GM12878 (cell line): ENCODE data around the gene TRIP12. TPM values are rescaled to one million over a fixed set of nuclear protein-coding genes. Genes with fewer than 3 reads are reported as not detected.

Source experiments
- ATAC-seq: fragments of 200-7000 bp; cut with Tn5 transposase; 3 replicates; pipeline ENCODE4 v1.9.1; 2020; ENCODE audit warnings: mild to moderate bottlenecking, moderate library complexity
- BruUV-seq: library from RNA; stranded (reverse); fragments of 400-500 nt; replicated peaks from 2 replicates; lab custom pipeline; 2021; lab: Mats Ljungman, UMichigan
- CTCF ChIA-PET: fragments of 300-600 bp; sonication (Branson Sonifier 250); formaldehyde crosslinking; extraction: SDS; loops from one replicate; lab custom pipeline; 2021; ENCODE audit warnings: inconsistent platforms; lab: Yijun Ruan, JAX
- POLR2A ChIA-PET: fragments of 350-600 bp; formaldehyde crosslinking; extraction: SDS; loops from one replicate; lab custom pipeline; 2021; ENCODE audit warnings: inconsistent platforms; lab: Charles Lee
- RAD21 ChIA-PET: fragments of 300-600 bp; sonication (Branson Sonifier 250); formaldehyde crosslinking; loops from one replicate; lab custom pipeline; 2023; ENCODE audit warnings: antibody characterized with exemption; ENCODE audit not compliant: unreplicated experiment; lab: Charles Lee
- SMC1A ChIA-PET: fragments of 300-600 bp; sonication (Branson Sonifier 250); formaldehyde crosslinking; loops from one replicate; lab custom pipeline; 2023; ENCODE audit not compliant: unreplicated experiment, uncharacterized antibody; lab: Charles Lee
- DNase-seq: peaks from one replicate; pipeline ENCODE4 v3.0.0-alpha.2; 2011; ENCODE audit warnings: low read depth, low spot score
- FAIRE-seq: peaks from 3 replicates; lab custom pipeline; 2011; peaks lifted over from hg19 to GRCh38; lab: Jason Lieb, UNC
- H2AFZ ChIP-seq: 2 replicates; pipeline ENCODE4 v1.6.0; 2011; ENCODE audit warnings: low read depth, low read length, control low read depth; ENCODE audit not compliant: control insufficient read depth
- H3K27ac ChIP-seq: 2 replicates; pipeline ENCODE4 v1.5.1; 2011; ENCODE audit warnings: control low read depth; ENCODE audit not compliant: control insufficient read depth, insufficient read depth
- H3K27me3 ChIP-seq, 2 experiments: replicated peaks in 1 of 2; 2 replicates each; pipeline versions ENCODE4 v1.6.0 to v1.6.1; 2011; ENCODE audit warnings: low read length in 1 of 2; ENCODE audit not compliant: control insufficient read depth in 2 of 2, insufficient read depth in 2 of 2
- H3K36me3 ChIP-seq, 2 experiments: 2 replicates each; pipeline ENCODE4 v1.5.1; 2011; ENCODE audit warnings: low read length in 1 of 2; ENCODE audit not compliant: control insufficient read depth in 2 of 2, insufficient read depth in 2 of 2
- H3K4me1 ChIP-seq: 2 replicates; pipeline ENCODE4 v1.6.1; 2011; ENCODE audit warnings: mild to moderate bottlenecking, low read length, moderate library complexity, mixed read lengths; ENCODE audit not compliant: control insufficient read depth, insufficient read depth
- H3K4me2 ChIP-seq: 2 replicates; pipeline ENCODE4 v1.6.0; 2011; ENCODE audit warnings: control low read depth; ENCODE audit not compliant: control insufficient read depth, insufficient read depth
- H3K4me3 ChIP-seq: fragments of 200-600 bp; sonication (generic); 2 replicates; pipeline ENCODE4 v1.5.1; 2016
- H3K79me2 ChIP-seq: 2 replicates; pipeline ENCODE4 v1.6.0; 2011; ENCODE audit warnings: low read length; ENCODE audit not compliant: control insufficient read depth, insufficient read depth
- H3K9ac ChIP-seq: 2 replicates; pipeline ENCODE4 v1.8.0; 2011; ENCODE audit warnings: low read length, control low read depth, mixed read lengths; ENCODE audit not compliant: control insufficient read depth, insufficient read depth
- H3K9me3 ChIP-seq: replicated peaks from 3 replicates; pipeline ENCODE4 v1.5.1; 2011; ENCODE audit warnings: mild to moderate bottlenecking, low read length; ENCODE audit not compliant: control insufficient read depth, insufficient read depth
- H4K20me1 ChIP-seq: 2 replicates; pipeline ENCODE4 v1.6.0; 2011; ENCODE audit not compliant: control insufficient read depth, insufficient read depth
- BCL11A ChIP-seq: IDR thresholded peaks from 2 replicates; pipeline ENCODE4 v1.6.1; 2011; ENCODE audit warnings: low read depth, low read length
- BRCA1 ChIP-seq: IDR thresholded peaks from 2 replicates; pipeline ENCODE4 v1.6.1; 2011; ENCODE audit warnings: low read depth, low read length, improper control_type of control experiment
- JUNB ChIP-seq: IDR thresholded peaks from 2 replicates; pipeline ENCODE4 v1.6.1; 2016; ENCODE audit warnings: antibody characterized with exemption, mild to moderate bottlenecking
- NFIC ChIP-seq: IDR thresholded peaks from 2 replicates; pipeline ENCODE4 v1.6.1; 2012; ENCODE audit warnings: low read depth, mild to moderate bottlenecking, inconsistent platforms, low read length, moderate library complexity
- NFXL1 ChIP-seq: fragments of 450-650 bp; IDR thresholded peaks from 2 replicates; pipeline ENCODE4 v1.6.1; 2017; ENCODE audit warnings: antibody characterized with exemption, mild to moderate bottlenecking, borderline replicate concordance
- RAD51 ChIP-seq: fragments of 450-650 bp; IDR thresholded peaks from 2 replicates; pipeline ENCODE4 v1.6.1; 2016; ENCODE audit warnings: moderate library complexity, mild to moderate bottlenecking, inconsistent platforms
- RELA ChIP-seq: fragments of 450-650 bp; IDR thresholded peaks from 2 replicates; pipeline ENCODE4 v1.8.0; 2014; ENCODE audit warnings: borderline replicate concordance; ENCODE audit not compliant: partially characterized antibody
- STAT3 ChIP-seq: IDR thresholded peaks from 2 replicates; pipeline ENCODE4 v1.6.1; 2011; ENCODE audit warnings: low read depth, low read length, improper control_type of control experiment
- TCF12 ChIP-seq: IDR thresholded peaks from 2 replicates; pipeline ENCODE4 v1.6.1; 2011; ENCODE audit warnings: low read depth, mild to moderate bottlenecking, low read length
- ZZZ3 ChIP-seq: IDR thresholded peaks from 2 replicates; pipeline ENCODE4 v1.6.1; 2011; ENCODE audit warnings: low read depth; ENCODE audit not compliant: control insufficient read depth, insufficient read length
- WGBS: methylation state at CpG from one replicate; pipeline ENCODE4 v1.1.6; 2016; ENCODE audit warnings: low lambda C conversion rate; ENCODE audit not compliant: insufficient replicate concordance, insufficient coverage; ENCODE audit errors: missing lambda C conversion rate; 5-methylcytosine and 5-hydroxymethylcytosine counted together
- in situ Hi-C: fragments of 300-500 bp; cut with MboI; formaldehyde crosslinking; loops from 9 replicates; pipeline ENCODE4 v1.14.3; 2018; ENCODE audit warnings: mixed read lengths
- intact Hi-C: fragments of 100-400 bp; cut with micrococcal nuclease; formaldehyde crosslinking; loops from one replicate; pipeline ENCODE4 v1.14.2; 2022; ENCODE audit not compliant: unreplicated experiment
- polyA plus RNA-seq, 11 experiments: library from polyadenylated mRNA; depleted of rRNA in 4 of 11; unstranded in 6 of 11; stranded (reverse) in 5 of 11; fragments of >200 nt; fragmentation: Nextera tagmentation in 4 of 11; fragmentation: Illumina TruSeq in 1 of 11; extraction: Ambion mirVana in 4 of 11; extraction: Trizol in 1 of 11; gene quantifications; 1 replicate in 1 of 11; 2 replicates in 10 of 11; pipeline versions ENCODE4 v1.2.1 to v1.2.3, GENCODE V29; 2011 to 2016; ENCODE audit warnings: inconsistent platforms in 2 of 11, missing spikeins in 2 of 11, low read depth in 1 of 11
- total RNA-seq, 4 experiments: library from RNA; depleted of rRNA in 3 of 4; stranded (reverse); fragments of >200 nt in 3 of 4; fragmentation: Illumina TruSeq in 1 of 4; extraction: Trizol in 1 of 4; gene quantifications; 2 replicates each; pipeline versions ENCODE4 v1.2.1 to v1.2.3, GENCODE V29; 2013 to 2021
- TF ChIP-seq, protein P1 (sequence below): fragments of 450-650 bp; IDR thresholded peaks from 2 replicates; pipeline ENCODE4 v1.6.1; 2017; ENCODE audit warnings: mild to moderate bottlenecking, low read depth, inconsistent platforms; ENCODE audit not compliant: poor library complexity, severe bottlenecking
- TF ChIP-seq, protein P2 (sequence below): fragments of 450-650 bp; formaldehyde crosslinking; IDR thresholded peaks from 2 replicates; pipeline ENCODE4 v1.4.0; 2022; ENCODE audit warnings: mild to moderate bottlenecking, moderate library complexity
- TF ChIP-seq, protein P3 (sequence below), 3 experiments: IDR thresholded peaks in 2 of 3; conservative IDR thresholded peaks in 1 of 3; 2 replicates each; pipeline ENCODE4 v1.5.1; 2011; ENCODE audit warnings: low read depth in 3 of 3, low read length in 3 of 3, mild to moderate bottlenecking in 3 of 3, control low read depth in 2 of 3, moderate library complexity in 2 of 3, inconsistent platforms in 1 of 3, mixed read lengths in 1 of 3; ENCODE audit not compliant: control insufficient read depth in 2 of 3, insufficient read depth in 1 of 3; ENCODE audit errors: extremely low read depth in 1 of 3

TRIP12 gene
- total and polyA plus RNA-seq, 10 of the 15 experiments (the other 5 are each of a cell fraction or from before 2014, with no cell fraction given), result 23.1 to 207 (median 97.0) TPM

DNA sequence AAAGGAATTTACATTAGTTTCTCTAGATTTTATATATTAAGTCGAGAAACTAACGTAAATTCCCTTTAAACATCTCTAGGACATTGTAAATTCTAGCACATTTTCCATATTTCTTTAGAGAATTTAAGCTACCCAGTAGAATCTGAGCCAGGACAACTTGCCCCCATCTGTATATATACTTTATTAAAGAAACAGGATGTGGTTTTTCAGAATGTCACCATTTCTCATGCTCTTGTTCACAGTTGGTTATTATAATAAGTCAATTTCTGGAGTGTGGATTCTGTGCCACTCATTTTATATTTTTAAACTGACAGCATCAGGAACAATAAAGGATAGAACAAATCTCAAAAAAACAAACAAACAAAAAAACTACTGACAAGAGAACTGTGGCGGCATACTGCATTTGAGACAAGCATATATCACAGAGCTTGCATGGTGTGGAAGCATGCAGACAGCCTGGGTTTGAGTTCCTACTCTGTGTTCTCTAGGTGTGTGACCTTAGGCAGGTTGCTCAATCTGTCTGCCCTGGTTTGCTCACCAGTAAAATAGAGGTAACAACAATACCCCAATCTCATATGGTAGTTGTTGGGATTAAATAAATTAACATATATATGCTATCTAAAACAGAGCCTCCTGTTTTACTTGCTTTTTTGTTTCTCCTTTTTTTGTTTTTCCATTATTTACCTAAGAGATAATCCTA, 146.0 kb downstream of the TRIP12 start (continued):
- no peak for TF ChIP-seq NFXL1
- TF ChIP-seq, all 136 proteins: peak for 2

DNA sequence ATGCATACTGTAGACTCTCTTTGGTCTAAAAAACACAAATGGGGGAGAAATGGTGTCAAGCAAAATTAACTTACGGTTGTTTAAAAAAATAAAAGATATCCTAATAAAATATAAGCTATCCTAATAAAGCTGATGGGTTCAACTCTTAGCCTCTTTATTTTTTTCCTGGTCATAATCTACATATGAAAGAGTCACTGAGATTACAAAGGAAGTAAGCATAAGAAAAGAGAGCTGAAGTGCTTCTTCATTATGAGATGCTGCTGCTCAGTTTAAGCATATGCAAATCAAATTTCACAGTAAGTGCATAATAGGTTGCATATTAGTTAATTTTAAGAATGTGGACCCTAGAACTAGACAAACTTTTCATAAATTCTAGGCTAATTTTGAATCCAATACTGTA, 147.6 kb downstream of the TRIP12 start:
- no peak for DNase-seq
- H3K79me2 ChIP-seq, result no peaks in the 10 kb centered on the region
- H2AFZ ChIP-seq, result no peak overlapping the region
- no peak for ATAC-seq
- intact Hi-C loops, result no loop called here
- H3K9ac ChIP-seq, result no peak overlapping the region
- SMC1A ChIA-PET, result interaction anchor here (0.7 to 1.4 kb wide), 2 partner anchors 9 to 41 kb away, joined by 3 to 5 read pairs; no protein-coding TSS in a partner anchor
- no TSS peak for BruUV-seq
- H3K27me3 ChIP-seq, result no peaks in the 10 kb centered on the region
- no peaks in the 10 kb centered on the region for H3K9me3 ChIP-seq
- in situ Hi-C loops, result no loop called here
- no peak overlapping the region for H3K27ac ChIP-seq
- TF ChIP-seq TCF12 (no peak), BRCA1 (no peak), ZZZ3 (no peak), JUNB (no peak), BCL11A (no peak), STAT3 (no peak), RELA (no peak), NFIC (no peak), RAD51 (no peak)
- TF ChIP-seq, protein P1, sequence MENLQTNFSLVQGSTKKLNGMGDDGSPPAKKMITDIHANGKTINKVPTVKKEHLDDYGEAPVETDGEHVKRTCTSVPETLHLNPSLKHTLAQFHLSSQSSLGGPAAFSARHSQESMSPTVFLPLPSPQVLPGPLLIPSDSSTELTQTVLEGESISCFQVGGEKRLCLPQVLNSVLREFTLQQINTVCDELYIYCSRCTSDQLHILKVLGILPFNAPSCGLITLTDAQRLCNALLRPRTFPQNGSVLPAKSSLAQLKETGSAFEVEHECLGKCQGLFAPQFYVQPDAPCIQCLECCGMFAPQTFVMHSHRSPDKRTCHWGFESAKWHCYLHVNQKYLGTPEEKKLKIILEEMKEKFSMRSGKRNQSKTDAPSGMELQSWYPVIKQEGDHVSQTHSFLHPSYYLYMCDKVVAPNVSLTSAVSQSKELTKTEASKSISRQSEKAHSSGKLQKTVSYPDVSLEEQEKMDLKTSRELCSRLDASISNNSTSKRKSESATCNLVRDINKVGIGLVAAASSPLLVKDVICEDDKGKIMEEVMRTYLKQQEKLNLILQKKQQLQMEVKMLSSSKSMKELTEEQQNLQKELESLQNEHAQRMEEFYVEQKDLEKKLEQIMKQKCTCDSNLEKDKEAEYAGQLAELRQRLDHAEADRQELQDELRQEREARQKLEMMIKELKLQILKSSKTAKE, result no peak
- TF ChIP-seq, protein P2, sequence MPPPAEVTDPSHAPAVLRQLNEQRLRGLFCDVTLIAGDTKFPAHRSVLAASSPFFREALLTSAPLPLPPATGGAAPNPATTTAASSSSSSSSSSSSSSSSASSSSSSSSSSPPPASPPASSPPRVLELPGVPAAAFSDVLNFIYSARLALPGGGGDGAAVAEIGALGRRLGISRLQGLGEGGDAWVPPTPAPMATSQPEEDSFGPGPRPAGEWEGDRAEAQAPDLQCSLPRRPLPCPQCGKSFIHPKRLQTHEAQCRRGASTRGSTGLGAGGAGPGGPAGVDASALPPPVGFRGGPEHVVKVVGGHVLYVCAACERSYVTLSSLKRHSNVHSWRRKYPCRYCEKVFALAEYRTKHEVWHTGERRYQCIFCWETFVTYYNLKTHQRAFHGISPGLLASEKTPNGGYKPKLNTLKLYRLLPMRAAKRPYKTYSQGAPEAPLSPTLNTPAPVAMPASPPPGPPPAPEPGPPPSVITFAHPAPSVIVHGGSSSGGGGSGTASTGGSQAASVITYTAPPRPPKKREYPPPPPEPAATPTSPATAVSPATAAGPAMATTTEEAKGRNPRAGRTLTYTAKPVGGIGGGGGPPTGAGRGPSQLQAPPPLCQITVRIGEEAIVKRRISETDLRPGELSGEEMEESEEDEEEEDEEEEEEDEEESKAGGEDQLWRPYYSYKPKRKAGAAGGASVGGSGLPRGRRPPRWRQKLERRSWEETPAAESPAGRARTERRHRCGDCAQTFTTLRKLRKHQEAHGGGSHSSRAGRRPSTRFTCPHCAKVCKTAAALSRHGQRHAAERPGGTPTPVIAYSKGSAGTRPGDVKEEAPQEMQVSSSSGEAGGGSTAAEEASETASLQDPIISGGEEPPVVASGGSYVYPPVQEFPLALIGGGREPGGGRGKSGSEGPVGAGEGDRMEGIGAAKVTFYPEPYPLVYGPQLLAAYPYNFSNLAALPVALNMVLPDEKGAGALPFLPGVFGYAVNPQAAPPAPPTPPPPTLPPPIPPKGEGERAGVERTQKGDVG (CRISPR knock-in tag), result no peak
- TF ChIP-seq, protein P3, sequence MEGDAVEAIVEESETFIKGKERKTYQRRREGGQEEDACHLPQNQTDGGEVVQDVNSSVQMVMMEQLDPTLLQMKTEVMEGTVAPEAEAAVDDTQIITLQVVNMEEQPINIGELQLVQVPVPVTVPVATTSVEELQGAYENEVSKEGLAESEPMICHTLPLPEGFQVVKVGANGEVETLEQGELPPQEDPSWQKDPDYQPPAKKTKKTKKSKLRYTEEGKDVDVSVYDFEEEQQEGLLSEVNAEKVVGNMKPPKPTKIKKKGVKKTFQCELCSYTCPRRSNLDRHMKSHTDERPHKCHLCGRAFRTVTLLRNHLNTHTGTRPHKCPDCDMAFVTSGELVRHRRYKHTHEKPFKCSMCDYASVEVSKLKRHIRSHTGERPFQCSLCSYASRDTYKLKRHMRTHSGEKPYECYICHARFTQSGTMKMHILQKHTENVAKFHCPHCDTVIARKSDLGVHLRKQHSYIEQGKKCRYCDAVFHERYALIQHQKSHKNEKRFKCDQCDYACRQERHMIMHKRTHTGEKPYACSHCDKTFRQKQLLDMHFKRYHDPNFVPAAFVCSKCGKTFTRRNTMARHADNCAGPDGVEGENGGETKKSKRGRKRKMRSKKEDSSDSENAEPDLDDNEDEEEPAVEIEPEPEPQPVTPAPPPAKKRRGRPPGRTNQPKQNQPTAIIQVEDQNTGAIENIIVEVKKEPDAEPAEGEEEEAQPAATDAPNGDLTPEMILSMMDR (IDR thresholded peaks at IDR 0.05 in 2 of 3, conservative IDR thresholded peaks at IDR 0.05 in 1 of 3; ENCODE audit: control insufficient read depth in 2 of 3, extremely low read depth in 1 of 3, insufficient read depth in 1 of 3, low read depth in 3 of 3, low read length in 3 of 3), result no peak
- TF ChIP-seq, all 136 proteins: peak for 0
- RAD21 ChIA-PET, result no interaction called here
- Histone ChIP-seq H3K36me3 (peaks cover 10 to 46% of the 10 kb centered on the region in 2 experiments), H3K4me1 (peaks cover 10% of the 10 kb centered on the region; the same call in 1 of the 2 replicates), H3K4me3 (no peak overlapping the region), H3K4me2 (no peak overlapping the region), H4K20me1 (no peaks in the 10 kb centered on the region)
- no peak for FAIRE-seq
- 100% methylated on average over 1 of the region's 1 CpG for WGBS
- CTCF ChIA-PET, result interaction anchor here (0.7 to 1.8 kb wide), 3 partner anchors 8 to 54 kb away, joined by 3 to 6 read pairs (median 3); no protein-coding TSS in a partner anchor
- POLR2A ChIA-PET, result interaction anchor here (0.6 to 0.7 kb wide), 2 partner anchors 10 to 112 kb away, joined by 3 read pairs; no protein-coding TSS in a partner anchor
